GM21390 (cell line): ENCODE measurements around the gene DNAJC18.
"Not testable (repeated sequence)": the region's sequence is repeated elsewhere in the genome, so short reads cannot be mapped to it uniquely, and the experiment has no call there.

ENCODE experiments used
- ATAC-seq: cut with Tn5 transposase; IDR thresholded peaks from one replicate; pipeline ENCODE4 v1.9.1; 2021; ENCODE audit not compliant: unreplicated experiment

DNAJC18 gene

DNA sequence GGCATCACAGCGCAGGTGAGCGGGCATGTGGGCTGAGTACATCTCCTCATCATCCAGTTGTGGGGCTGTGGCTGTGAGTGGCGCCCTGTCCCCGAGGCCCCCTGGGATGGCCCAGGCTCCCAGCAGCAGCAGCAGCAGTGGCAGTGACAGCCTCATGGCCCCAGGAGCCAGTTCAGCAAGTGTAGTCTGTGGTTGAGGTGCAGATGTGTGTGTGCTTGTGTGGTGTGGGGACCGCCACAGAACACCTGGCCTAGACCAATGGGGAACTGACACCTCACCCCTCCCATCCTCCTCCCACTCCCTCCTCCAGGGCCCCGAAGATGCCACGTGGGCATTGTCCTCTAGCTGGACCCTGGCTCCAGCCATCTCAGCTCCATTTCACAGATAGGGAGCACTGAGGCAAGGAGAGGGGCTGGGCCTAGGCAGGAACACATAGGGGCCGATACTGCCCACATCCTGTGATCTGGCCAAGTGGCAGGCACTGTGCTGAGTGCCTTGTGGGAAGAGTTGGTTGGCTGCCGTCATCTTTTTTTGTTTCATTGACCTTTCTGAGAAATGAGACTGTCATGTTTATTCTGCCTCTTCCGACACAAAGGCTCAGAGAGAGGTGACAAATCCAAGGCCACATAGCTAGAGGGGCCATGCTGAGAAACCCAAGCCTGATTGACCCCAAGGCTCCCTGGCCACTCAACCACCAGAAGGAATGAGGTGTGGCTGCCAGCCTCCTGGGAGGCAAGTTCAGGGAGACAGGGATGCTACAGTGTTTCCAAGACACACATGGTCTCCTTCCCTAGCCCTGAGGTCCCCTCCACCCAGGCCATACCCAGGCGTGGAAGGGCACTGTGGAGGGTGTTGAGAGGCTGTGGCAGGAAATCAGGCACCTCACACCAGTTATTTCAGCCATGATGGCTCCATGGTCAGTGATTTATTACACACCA, 49.4 kb downstream of the DNAJC18 start, which contains the start of gene MZB1:
Gene MZB1 (minus strand): TSS at position 213 of the 938 bp plus-strand sequence. CDS start 57 bp downstream, at position 156.
- ATAC-seq = peak; percentile 31

GRCh38 chr5:139388198-139388821, 51.0 kb downstream of the DNAJC18 start:
- no peak for ATAC-seq

DNA sequence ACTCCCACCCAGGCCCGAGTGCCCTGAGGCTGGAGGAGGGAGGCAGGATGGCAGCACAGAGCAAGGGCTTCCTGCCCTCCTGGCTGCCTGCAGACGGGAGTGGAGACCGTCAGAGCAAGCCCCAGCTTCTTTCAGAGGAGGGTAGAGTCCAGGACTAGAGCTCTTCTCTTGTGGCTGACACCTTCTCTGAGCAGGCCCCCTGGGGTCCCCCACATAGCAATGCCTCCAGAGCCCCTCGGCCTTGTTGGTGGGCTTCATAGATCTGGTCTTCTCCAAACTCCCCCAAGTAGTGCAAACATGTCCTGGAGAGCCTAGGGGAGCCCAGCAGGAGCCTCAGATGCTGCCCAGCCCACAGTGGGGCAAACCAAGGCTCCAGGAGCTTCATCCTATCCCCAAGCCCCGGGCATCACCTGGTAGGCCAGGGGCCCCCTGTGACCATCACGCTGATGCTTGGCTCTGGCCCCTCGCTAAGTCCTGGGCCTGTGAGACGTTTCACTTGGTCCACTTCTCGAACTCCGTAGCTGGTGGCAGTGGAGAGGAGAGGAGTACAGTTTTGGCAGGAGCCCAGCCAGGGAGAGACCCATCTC, 51.6 kb downstream of the DNAJC18 start:
- no peak for ATAC-seq

DNA sequence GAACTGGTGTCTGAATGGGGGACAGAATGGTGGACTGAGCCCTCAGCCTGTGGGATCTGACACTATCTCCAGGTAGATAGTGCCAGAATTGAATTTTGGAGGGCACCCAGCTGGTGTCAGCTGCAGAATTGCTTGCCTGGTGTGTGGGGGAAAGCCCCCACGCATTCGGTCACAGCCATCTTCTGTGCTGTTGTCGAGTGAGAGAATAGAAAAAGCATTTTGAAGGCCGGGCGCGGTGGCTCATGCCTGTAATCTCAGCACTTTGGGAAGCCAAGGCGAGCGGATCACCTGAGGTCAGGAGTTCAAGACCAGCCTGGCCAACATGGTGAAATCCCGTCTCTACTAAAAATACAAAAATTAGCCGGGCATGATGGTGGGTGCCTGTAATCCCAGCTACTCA, 52.4 kb downstream of the DNAJC18 start:
- not testable (repeated sequence) for ATAC-seq

GRCh38 chr5:139386050-139386438, 53.3 kb downstream of the DNAJC18 start:
- ATAC-seq = no peak

- ATAC-seq = no peak
These were observed 54.0 kb downstream of the DNAJC18 start for GRCh38 chr5:139385061-139386049.

- no peak for ATAC-seq
These were observed 54.7 kb downstream of the DNAJC18 start for GRCh38 chr5:139384591-139385051.

DNA sequence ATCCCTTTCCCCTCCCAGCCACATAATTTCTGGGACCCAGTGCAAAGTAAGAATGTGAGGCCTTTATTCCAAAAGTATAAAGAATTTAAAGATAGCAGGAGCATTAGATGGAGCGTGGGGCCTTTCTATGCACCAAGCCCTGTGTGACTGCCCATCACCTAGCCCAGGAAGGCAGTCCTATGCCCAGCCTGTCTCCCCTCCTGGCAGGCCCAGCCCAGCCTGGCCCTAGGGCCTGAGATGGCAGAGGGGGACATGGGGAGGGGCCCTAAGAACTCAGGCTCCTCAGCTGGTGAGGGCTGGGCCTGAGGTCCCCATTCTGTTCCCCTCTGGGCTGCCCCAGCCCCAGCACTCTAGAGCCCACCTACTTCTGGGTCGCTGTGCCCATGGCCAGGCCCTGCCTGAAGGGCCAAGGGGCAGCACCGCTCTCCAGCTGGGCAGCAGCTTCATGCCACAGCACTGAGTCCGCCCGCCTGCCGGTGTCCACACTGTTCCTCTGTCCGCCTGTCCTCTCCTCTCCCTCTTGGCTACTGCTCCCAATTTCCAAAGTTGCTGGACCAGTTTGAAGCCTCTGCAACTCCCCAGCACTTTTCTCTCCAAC, 55.2 kb downstream of the DNAJC18 start:
- no peak for ATAC-seq

- ATAC-seq = no peak
These were observed 55.9 kb downstream of the DNAJC18 start, which contains the start of gene SLC23A1 for GRCh38 chr5:139383275-139383992. Gene SLC23A1 (minus strand): TSS chr5:139383297. CDS start chr5:139383253, 44 bp downstream.

- ATAC-seq = no peak
These were observed 56.5 kb downstream of the DNAJC18 start for GRCh38 chr5:139382807-139383206.

GRCh38 chr5:139381837-139382761, 57.2 kb downstream of the DNAJC18 start:
- ATAC-seq = no peak

GRCh38 chr5:139379626-139380449, 59.5 kb downstream of the DNAJC18 start:
- ATAC-seq = no peak

DNA sequence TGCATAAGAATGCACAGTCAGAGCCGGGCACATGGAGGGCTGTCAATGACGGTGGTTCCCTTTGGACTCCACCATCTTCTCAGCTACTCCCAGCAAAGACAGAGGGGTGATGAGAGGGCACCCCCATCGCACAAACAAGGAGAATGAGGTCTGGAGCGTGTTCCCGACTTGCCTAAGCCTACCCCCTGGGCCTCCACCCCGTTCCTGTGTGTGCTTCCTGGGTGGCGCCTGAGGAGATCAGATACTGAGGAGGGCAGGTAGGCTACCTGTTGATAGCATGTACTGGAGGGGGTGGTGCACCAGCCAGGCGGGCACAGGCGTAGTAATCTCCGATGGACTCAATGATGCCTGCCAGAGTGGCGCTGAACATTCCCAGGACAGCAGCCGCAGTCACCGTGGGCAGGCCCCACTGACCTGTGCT, 60.4 kb downstream of the DNAJC18 start:
- ATAC-seq = no peak

GRCh38 chr5:139378101-139378825, 61.1 kb downstream of the DNAJC18 start:
- no peak for ATAC-seq

- no peak for ATAC-seq
These were observed 62.1 kb downstream of the DNAJC18 start for GRCh38 chr5:139377226-139377625.

DNA sequence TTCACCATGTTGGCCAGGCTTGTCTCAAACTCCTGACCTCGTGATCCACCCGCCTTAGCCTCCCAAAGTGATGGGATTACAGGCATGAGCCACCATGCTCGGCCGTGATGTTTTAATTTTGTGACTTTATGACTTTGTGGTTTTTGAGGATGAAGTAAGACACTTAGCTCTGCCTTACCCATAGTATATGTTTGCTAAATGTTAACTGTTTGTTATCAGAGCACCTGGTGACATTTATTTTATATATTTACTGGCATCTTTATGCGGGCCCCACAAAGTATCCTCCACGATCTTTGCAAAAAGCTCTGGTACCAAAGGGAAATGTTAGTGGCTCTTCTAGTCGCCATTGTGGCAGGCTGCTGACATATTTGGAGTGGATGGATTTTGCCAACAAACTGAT, 63.0 kb downstream of the DNAJC18 start:
- no peak for ATAC-seq

DNA sequence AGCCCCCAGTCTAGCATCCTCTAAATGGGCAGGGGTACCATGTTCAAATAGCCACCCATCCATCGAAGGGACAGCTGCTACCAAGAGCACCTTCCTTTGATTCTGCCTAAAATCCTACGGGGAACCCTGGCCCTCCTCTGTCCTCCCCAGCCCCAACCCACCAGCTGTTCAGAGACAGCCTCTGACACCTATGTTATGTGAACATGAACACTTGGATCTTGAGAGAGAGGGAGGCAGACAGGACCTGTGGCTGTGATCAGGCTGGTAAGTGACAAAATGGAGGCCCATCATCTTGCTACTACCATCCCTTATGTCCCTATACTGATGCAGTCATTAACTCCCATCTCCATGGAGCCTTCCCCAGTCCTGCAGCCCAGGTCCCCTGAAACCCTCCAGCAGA, 64.4 kb downstream of the DNAJC18 start:
- no peak for ATAC-seq
